HG03060 (cell line): Measurements from ENCODE around the gene PCK2.

ENCODE experiments used
- ATAC-seq: cut with Tn5 transposase; IDR thresholded peaks from one replicate; pipeline ENCODE4 v1.9.1; 2021; ENCODE audit warnings: low read depth, moderate number of reproducible peaks; ENCODE audit not compliant: unreplicated experiment

PCK2 gene

GRCh38 chr14:24060984-24061913, 32.9 kb upstream of the PCK2 start:
- ATAC-seq = no peak

GRCh38 chr14:24062216-24062980, 31.7 kb upstream of the PCK2 start:
- ATAC-seq = no peak

- no peak for ATAC-seq
Measured at GRCh38 chr14:24063263-24063836, 30.8 kb upstream of the PCK2 start.

- ATAC-seq = no peak
Measured at GRCh38 chr14:24064091-24064795, 29.9 kb upstream of the PCK2 start.

- no peak for ATAC-seq
Measured at GRCh38 chr14:24064856-24065255, 29.3 kb upstream of the PCK2 start.

- no peak for ATAC-seq
Measured at GRCh38 chr14:24065408-24065807, 28.7 kb upstream of the PCK2 start.

GRCh38 chr14:24066496-24067132, 27.5 kb upstream of the PCK2 start:
- no peak for ATAC-seq

- no peak for ATAC-seq
Measured at GRCh38 chr14:24067133-24068082, 26.7 kb upstream of the PCK2 start.

GRCh38 chr14:24068711-24069410, 25.2 kb upstream of the PCK2 start:
- ATAC-seq = no peak

GRCh38 chr14:24069411-24069735, 24.7 kb upstream of the PCK2 start:
- no peak for ATAC-seq

- ATAC-seq = no peak
Measured at GRCh38 chr14:24070285-24071143, 23.6 kb upstream of the PCK2 start.

- no peak for ATAC-seq
Measured at GRCh38 chr14:24071144-24071697, 22.9 kb upstream of the PCK2 start, which contains the start of gene CPNE6. Gene CPNE6 (plus strand): TSS chr14:24071562. CDS start chr14:24072937, 1,375 bp downstream.

- no peak for ATAC-seq
Measured at GRCh38 chr14:24071836-24072430, 22.2 kb upstream of the PCK2 start.

GRCh38 chr14:24072436-24072835, 21.7 kb upstream of the PCK2 start:
- ATAC-seq = no peak

GRCh38 chr14:24072881-24073877, 20.9 kb upstream of the PCK2 start:
- no peak for ATAC-seq
